CD4-positive, alpha-beta T cell treated with Interleukin-1 beta for 1 hour (primary cell): ENCODE results near the gene PTCRA.
"Not testable (repeated sequence)": the region's sequence is repeated elsewhere in the genome, so short reads cannot be mapped to it uniquely, and the experiment has no call there.

ENCODE experiments used
- DNase-seq, 2 donors: peaks; one replicate each; pipeline ENCODE4 v3.0.0-alpha.2; 2020 to 2022

The PTCRA gene

GRCh38 chr6:42904467-42904866, 11.4 kb upstream of the PTCRA start:
- DNase-seq: no peak

GRCh38 chr6:42907336-42907735, 8.5 kb upstream of the PTCRA start:
- DNase-seq: no peak

- DNase-seq: no peak
Observed at GRCh38 chr6:42909835-42910234, 6.0 kb upstream of the PTCRA start.

GRCh38 chr6:42911171-42912021, 4.5 kb upstream of the PTCRA start:
- DNase-seq: no peak

- DNase-seq: no peak
Observed at GRCh38 chr6:42914546-42914945, 1.3 kb upstream of the PTCRA start.

GRCh38 chr6:42916288-42916687, 435 bp downstream of the PTCRA start:
- DNase-seq: no peak

GRCh38 chr6:42921801-42922200, 5.9 kb downstream of the PTCRA start:
- DNase-seq: no peak

GRCh38 chr6:42923666-42924065, 7.8 kb downstream of the PTCRA start:
- DNase-seq: no peak

GRCh38 chr6:42925248-42925857, 9.5 kb downstream of the PTCRA start:
- DNase-seq: no peak

- peak; percentile 94 to 95 for DNase-seq
Observed at GRCh38 chr6:42928986-42929820, 13.3 kb downstream of the PTCRA start, which contains the start of gene CNPY3. CNPY3 (plus strand) TSS chr6:42929480; CDS start chr6:42929571, 91 bp downstream.

GRCh38 chr6:42929821-42930360, 14.0 kb downstream of the PTCRA start:
- DNase-seq: peak; percentile 62 to 69

- DNase-seq: no peak
Observed at GRCh38 chr6:42932412-42932811, 16.6 kb downstream of the PTCRA start.

GRCh38 chr6:42933205-42933604, 17.4 kb downstream of the PTCRA start:
- no peak for DNase-seq

GRCh38 chr6:42935322-42935721, 19.5 kb downstream of the PTCRA start:
- no peak for DNase-seq

GRCh38 chr6:42936398-42936797, 20.5 kb downstream of the PTCRA start:
- DNase-seq: no peak

- no peak for DNase-seq
Observed at GRCh38 chr6:42937548-42938427, 21.9 kb downstream of the PTCRA start.

GRCh38 chr6:42938428-42938796, 22.6 kb downstream of the PTCRA start:
- DNase-seq: no peak

GRCh38 chr6:42938987-42939809, 23.3 kb downstream of the PTCRA start:
- DNase-seq: no peak

- DNase-seq: no peak
Observed at GRCh38 chr6:42939810-42940167, 23.9 kb downstream of the PTCRA start.

GRCh38 chr6:42940493-42941045, 24.7 kb downstream of the PTCRA start:
- DNase-seq: no peak

GRCh38 chr6:42941356-42941755, 25.5 kb downstream of the PTCRA start:
- not testable (repeated sequence) for DNase-seq
